Umbilical cord (tissue), 2 donors: ENCODE results near the gene MRTO4. TPM values are rescaled to one million over a fixed set of nuclear protein-coding genes. Genes with fewer than 3 reads are reported as not detected.

Experiments
- DNase-seq: peaks from one replicate; pipeline ENCODE4 v3.0.0-alpha.2; 2015; ENCODE audit warnings: low spot score
- total RNA-seq: library from RNA; depleted of rRNA; stranded (reverse); fragments of >200 nt; gene quantifications from one replicate; pipeline ENCODE4 v1.2.3, GENCODE V29; 2014; ENCODE audit warnings: low replicate concordance; ENCODE audit not compliant: insufficient read depth

The MRTO4 gene
- total RNA-seq, 1 donor from 2014 or later: 14.7 TPM

- DNase-seq: no peak
Observed at GRCh38 chr1:19309123-19309813, 57.7 kb downstream of the MRTO4 start.

Other genes starting within 250 kb of the MRTO4 start
- gene UBR4, start 41.5 kb upstream of the MRTO4 start, total RNA-seq: 124 TPM
- 51.0 TPM for gene EMC1, start 281 bp upstream of the MRTO4 start, total RNA-seq
- gene AKR7A3, start 37.0 kb downstream of the MRTO4 start, total RNA-seq: 0.96 TPM
- gene AKR7A2, start 60.3 kb downstream of the MRTO4 start, total RNA-seq: 38.0 TPM
- gene SLC66A1, start 60.5 kb downstream of the MRTO4 start, total RNA-seq: 9.4 TPM
- 77.0 TPM for gene CAPZB, start 233.7 kb downstream of the MRTO4 start, total RNA-seq